Measurements from ENCODE around the gene NEK9.

NEK9 gene

DNA sequence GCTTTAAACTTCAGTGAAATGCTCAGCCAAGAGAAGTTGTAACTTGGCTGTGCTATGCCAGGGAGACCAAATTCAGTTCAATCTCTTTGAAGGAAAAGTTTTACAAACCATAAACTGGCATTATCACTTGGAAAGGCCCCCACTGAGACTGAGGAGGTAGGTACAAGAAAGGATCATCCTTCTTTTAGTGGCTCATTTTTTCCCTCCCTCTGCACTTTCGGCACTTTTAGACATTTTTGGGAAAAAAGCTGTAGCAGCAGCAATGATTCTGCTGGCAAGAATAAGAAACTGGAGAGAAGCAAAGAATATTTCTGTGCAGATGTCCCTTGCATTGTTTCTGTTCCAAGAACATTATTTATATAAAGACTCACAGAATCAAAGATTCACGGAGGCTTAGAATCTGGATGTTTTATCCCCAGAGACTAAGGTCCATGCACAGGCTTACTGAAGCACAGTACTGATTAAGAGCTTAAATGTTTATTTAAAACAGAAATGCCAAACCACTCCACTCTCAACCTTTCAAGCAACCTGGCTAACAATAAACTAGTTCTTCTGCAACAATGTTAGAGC, 45.1 kb downstream of the NEK9 start:
- no peak overlapping the region for H3K9ac ChIP-seq (ENCODE audit: low read length)
- H3K4me3 ChIP-seq (ENCODE audit: low read depth, low read length), result no peak overlapping the region
- no peak overlapping the region for H2AFZ ChIP-seq (ENCODE audit: insufficient read depth, low read length, poor library complexity)
- DNase-seq, result no peak
- no peak overlapping the region for H3K18ac ChIP-seq (ENCODE audit: low read length)
- H3K14ac ChIP-seq (ENCODE audit: low read length), result no peak overlapping the region
- no peaks in the 10 kb centered on the region for H3K79me2 ChIP-seq (ENCODE audit: control insufficient read depth, insufficient read depth, low read length, poor library complexity)
- H3K23ac ChIP-seq (ENCODE audit: low read length), result no peak overlapping the region
- H3K4ac ChIP-seq (ENCODE audit: low read depth, low read length), result no peak overlapping the region
- WGBS (ENCODE audit: extremely low coverage, insufficient coverage, insufficient read length), result no CpG with 5 or more reads among the region's 2 CpGs
- H2BK120ac ChIP-seq (ENCODE audit: insufficient read depth, low read length, poor library complexity), result no peak overlapping the region
- no peak overlapping the region for H4K91ac ChIP-seq (ENCODE audit: low read depth, low read length)
- peaks cover 0 to 3% of the 10 kb centered on the region in 2 experiments for H3K4me1 ChIP-seq (ENCODE audit: control insufficient read depth in 1 of 2, insufficient read depth in 2 of 2, low read length in 2 of 2)
- no peak overlapping the region for H4K8ac ChIP-seq (ENCODE audit: low read depth, low read length)
- H2AK5ac ChIP-seq (ENCODE audit: low read length), result no peak overlapping the region
- H3K79me1 ChIP-seq (ENCODE audit: low read length), result no peaks in the 10 kb centered on the region
- H3K36me3 ChIP-seq (ENCODE audit: control insufficient read depth in 1 of 2, insufficient read depth in 2 of 2, low read length in 2 of 2), result peaks cover 19% of the 10 kb centered on the region in 2 experiments
- no peaks in the 10 kb centered on the region for H3K27me3 ChIP-seq (ENCODE audit: insufficient read depth, low read length)
- H3K9me3 ChIP-seq (ENCODE audit: insufficient read depth, low read depth, low read length), result no peaks in the 10 kb centered on the region
- no peak overlapping the region for H3K4me2 ChIP-seq (ENCODE audit: low read length)
- H3K27ac ChIP-seq (ENCODE audit: low read depth, low read length), result no peak overlapping the region
- no peak overlapping the region for H2BK12ac ChIP-seq (ENCODE audit: low read length)
- no peak overlapping the region for H4K12ac ChIP-seq (ENCODE audit: low read depth, low read length)
- no peak overlapping the region for H2BK5ac ChIP-seq (ENCODE audit: low read depth, low read length, poor library complexity)

DNA sequence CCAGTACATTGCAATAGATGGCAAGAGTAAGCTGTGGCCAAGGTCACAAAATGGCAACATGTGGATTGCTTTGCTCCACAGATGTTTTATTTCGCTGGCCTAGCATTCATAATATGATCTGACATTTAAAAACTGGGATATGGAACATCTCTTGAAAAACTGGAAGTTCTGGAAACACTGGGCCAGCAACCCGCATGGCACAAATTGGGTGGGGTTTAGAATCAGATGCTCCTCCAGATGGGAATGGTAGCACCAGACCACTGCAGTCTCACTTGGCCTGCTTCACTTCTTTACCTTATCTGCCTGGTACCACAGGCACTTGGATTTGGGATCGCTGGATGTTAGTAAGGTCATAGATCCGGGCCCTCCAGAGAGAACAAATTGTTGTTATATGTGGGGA, 47.3 kb downstream of the NEK9 start:
- no peaks in the 10 kb centered on the region for H3K79me2 ChIP-seq (ENCODE audit: control insufficient read depth, insufficient read depth, low read length, poor library complexity)
- peak; percentile 74 to 91 for DNase-seq
- no peak overlapping the region for H2AK5ac ChIP-seq (ENCODE audit: low read length)
- H3K9me3 ChIP-seq (ENCODE audit: insufficient read depth, low read depth, low read length), result no peaks in the 10 kb centered on the region
- no peak overlapping the region for H2BK5ac ChIP-seq (ENCODE audit: low read depth, low read length, poor library complexity)
- no peak overlapping the region for H3K27ac ChIP-seq (ENCODE audit: low read depth, low read length)
- no peak overlapping the region for H2BK120ac ChIP-seq (ENCODE audit: insufficient read depth, low read length, poor library complexity)
- H3K4me3 ChIP-seq (ENCODE audit: low read depth, low read length), result no peak overlapping the region
- no peak overlapping the region for H4K91ac ChIP-seq (ENCODE audit: low read depth, low read length)
- no peak overlapping the region for H4K12ac ChIP-seq (ENCODE audit: low read depth, low read length)
- no peak overlapping the region for H3K9ac ChIP-seq (ENCODE audit: low read length)
- no peaks in the 10 kb centered on the region for H3K27me3 ChIP-seq (ENCODE audit: insufficient read depth, low read length)
- peaks cover 0 to 3% of the 10 kb centered on the region in 2 experiments for H3K4me1 ChIP-seq (ENCODE audit: control insufficient read depth in 1 of 2, insufficient read depth in 2 of 2, low read length in 2 of 2)
- H3K14ac ChIP-seq (ENCODE audit: low read length), result no peak overlapping the region
- H3K18ac ChIP-seq (ENCODE audit: low read length), result no peak overlapping the region
- H2BK12ac ChIP-seq (ENCODE audit: low read length), result no peak overlapping the region
- H3K79me1 ChIP-seq (ENCODE audit: low read length), result no peaks in the 10 kb centered on the region
- H4K8ac ChIP-seq (ENCODE audit: low read depth, low read length), result no peak overlapping the region
- H3K4ac ChIP-seq (ENCODE audit: low read depth, low read length), result no peak overlapping the region
- no peak overlapping the region for H3K4me2 ChIP-seq (ENCODE audit: low read length)
- WGBS (ENCODE audit: extremely low coverage, insufficient coverage, insufficient read length), result no CpG with 5 or more reads among the region's 4 CpGs
- no peak overlapping the region for H3K23ac ChIP-seq (ENCODE audit: low read length)
- no peak overlapping the region for H2AFZ ChIP-seq (ENCODE audit: insufficient read depth, low read length, poor library complexity)
- H3K36me3 ChIP-seq (ENCODE audit: control insufficient read depth in 1 of 2, insufficient read depth in 2 of 2, low read length in 2 of 2), result peaks cover 12 to 14% of the 10 kb centered on the region in 2 experiments

DNA sequence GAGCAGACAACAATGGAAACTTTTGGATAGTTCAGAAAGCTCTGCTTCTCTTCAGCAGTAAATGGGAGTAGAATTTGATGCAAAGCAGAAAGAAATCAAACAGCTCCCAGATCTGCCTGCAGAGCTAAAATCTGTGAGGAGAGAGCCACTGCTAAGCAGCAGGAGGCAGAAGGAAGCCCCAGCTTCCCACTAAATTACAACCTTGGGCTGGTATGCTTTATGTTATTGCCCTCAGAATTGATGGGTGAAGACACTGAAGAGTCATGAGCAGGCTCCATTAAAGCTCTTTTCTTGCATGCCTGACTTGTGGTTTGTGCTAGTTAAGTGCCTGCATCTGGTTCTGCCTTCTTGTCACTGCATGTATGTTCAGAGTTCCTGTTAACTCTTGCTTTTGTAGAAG, 49.1 kb downstream of the NEK9 start:
- no peak overlapping the region for H2AFZ ChIP-seq (ENCODE audit: insufficient read depth, low read length, poor library complexity)
- no peak overlapping the region for H4K8ac ChIP-seq (ENCODE audit: low read depth, low read length)
- no peak overlapping the region for H2BK12ac ChIP-seq (ENCODE audit: low read length)
- no peaks in the 10 kb centered on the region for H3K27me3 ChIP-seq (ENCODE audit: insufficient read depth, low read length)
- H3K23ac ChIP-seq (ENCODE audit: low read length), result no peak overlapping the region
- H3K9ac ChIP-seq (ENCODE audit: low read length), result no peak overlapping the region
- H3K27ac ChIP-seq (ENCODE audit: low read depth, low read length), result no peak overlapping the region
- H3K18ac ChIP-seq (ENCODE audit: low read length), result no peak overlapping the region
- H3K79me2 ChIP-seq (ENCODE audit: control insufficient read depth, insufficient read depth, low read length, poor library complexity), result no peaks in the 10 kb centered on the region
- H3K79me1 ChIP-seq (ENCODE audit: low read length), result no peaks in the 10 kb centered on the region
- no peak overlapping the region for H2AK5ac ChIP-seq (ENCODE audit: low read length)
- no peak overlapping the region for H2BK120ac ChIP-seq (ENCODE audit: insufficient read depth, low read length, poor library complexity)
- peaks cover 0 to 3% of the 10 kb centered on the region in 2 experiments for H3K4me1 ChIP-seq (ENCODE audit: control insufficient read depth in 1 of 2, insufficient read depth in 2 of 2, low read length in 2 of 2)
- H4K12ac ChIP-seq (ENCODE audit: low read depth, low read length), result no peak overlapping the region
- H3K4me3 ChIP-seq (ENCODE audit: low read depth, low read length), result no peak overlapping the region
- no peak overlapping the region for H3K4ac ChIP-seq (ENCODE audit: low read depth, low read length)
- no peaks in the 10 kb centered on the region for H3K9me3 ChIP-seq (ENCODE audit: insufficient read depth, low read depth, low read length)
- H2BK5ac ChIP-seq (ENCODE audit: low read depth, low read length, poor library complexity), result no peak overlapping the region
- DNase-seq, result no peak
- H3K14ac ChIP-seq (ENCODE audit: low read length), result no peak overlapping the region
- H3K36me3 ChIP-seq (ENCODE audit: control insufficient read depth in 1 of 2, insufficient read depth in 2 of 2, low read length in 2 of 2), result peaks cover 3% of the 10 kb centered on the region in 2 experiments
- no peak overlapping the region for H3K4me2 ChIP-seq (ENCODE audit: low read length)
- no peak overlapping the region for H4K91ac ChIP-seq (ENCODE audit: low read depth, low read length)

DNA sequence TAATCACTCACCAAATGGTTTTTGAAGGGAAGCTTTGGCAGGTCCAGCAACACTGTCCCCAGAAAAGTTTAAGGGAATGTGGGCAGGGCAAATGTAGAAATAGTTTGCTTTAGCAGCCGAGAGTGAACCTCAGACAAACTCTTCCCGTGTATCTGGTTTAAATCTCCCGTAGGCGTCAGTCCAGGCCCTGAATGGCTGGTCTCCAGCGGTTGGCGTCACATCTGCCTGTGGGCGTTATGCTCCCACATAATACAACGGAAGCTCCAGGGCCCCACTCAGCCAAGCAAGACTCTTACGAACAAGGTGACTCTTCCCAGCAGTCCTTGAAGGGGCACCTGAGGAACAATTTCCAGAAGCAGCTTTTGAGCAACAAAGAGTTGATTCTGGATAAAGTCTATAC, 56.5 kb downstream of the NEK9 start:
- H3K4ac ChIP-seq (ENCODE audit: low read depth, low read length), result no peak overlapping the region
- H3K79me2 ChIP-seq (ENCODE audit: control insufficient read depth, insufficient read depth, low read length, poor library complexity), result peaks cover 3% of the 10 kb centered on the region
- H3K27me3 ChIP-seq (ENCODE audit: insufficient read depth, low read length), result no peaks in the 10 kb centered on the region
- no CpG with 5 or more reads among the region's 9 CpGs for WGBS (ENCODE audit: extremely low coverage, insufficient coverage, insufficient read length)
- H3K9ac ChIP-seq (ENCODE audit: low read length), result no peak overlapping the region
- H4K12ac ChIP-seq (ENCODE audit: low read depth, low read length), result no peak overlapping the region
- no peak overlapping the region for H2BK5ac ChIP-seq (ENCODE audit: low read depth, low read length, poor library complexity)
- no peak overlapping the region for H2BK12ac ChIP-seq (ENCODE audit: low read length)
- H3K14ac ChIP-seq (ENCODE audit: low read length), result no peak overlapping the region
- H2BK120ac ChIP-seq (ENCODE audit: insufficient read depth, low read length, poor library complexity), result no peak overlapping the region
- H3K18ac ChIP-seq (ENCODE audit: low read length), result no peak overlapping the region
- H3K36me3 ChIP-seq (ENCODE audit: control insufficient read depth in 1 of 2, insufficient read depth in 2 of 2, low read length in 2 of 2), result no peaks in the 10 kb centered on the region
- H4K91ac ChIP-seq (ENCODE audit: low read depth, low read length), result no peak overlapping the region
- peak overlapping the region; percentile 5 for H3K4me2 ChIP-seq (ENCODE audit: low read length)
- H3K79me1 ChIP-seq (ENCODE audit: low read length), result peaks cover 8% of the 10 kb centered on the region
- peaks cover 6 to 9% of the 10 kb centered on the region in 2 experiments for H3K4me1 ChIP-seq (ENCODE audit: control insufficient read depth in 1 of 2, insufficient read depth in 2 of 2, low read length in 2 of 2)
- H3K4me3 ChIP-seq (ENCODE audit: low read depth, low read length), result no peak overlapping the region
- H4K8ac ChIP-seq (ENCODE audit: low read depth, low read length), result no peak overlapping the region
- no peak for DNase-seq
- H2AFZ ChIP-seq (ENCODE audit: insufficient read depth, low read length, poor library complexity), result no peak overlapping the region
- H3K9me3 ChIP-seq (ENCODE audit: insufficient read depth, low read depth, low read length), result no peaks in the 10 kb centered on the region
- H3K27ac ChIP-seq (ENCODE audit: low read depth, low read length), result peak overlapping the region; percentile 43
- no peak overlapping the region for H2AK5ac ChIP-seq (ENCODE audit: low read length)
- H3K23ac ChIP-seq (ENCODE audit: low read length), result no peak overlapping the region

Measured in trophoblast cell (in vitro differentiated cells and primary cell).